Activated naive CD4-positive, alpha-beta T cell treated with anti-CD3 and anti-CD28 coated beads, Interleukin-2, amount 10 ng/mL, durations not matched to agents 7 days and 5 days (primary cell): ENCODE measurements around the gene SEC24C.

Experiments used
- CTCF ChIA-PET: fragments of 350-600 bp; sonication (Branson Sonifier 250); formaldehyde crosslinking; loops from one replicate; lab custom pipeline; 2021; ENCODE audit warnings: antibody characterized with exemption; lab: Charles Lee
- DNase-seq: peaks from one replicate; pipeline ENCODE4 v3.0.0-alpha.2; 2020
- H3K27ac Mint-ChIP-seq: one replicate; pipeline ENCODE4 v1.8.0; 2021; ENCODE audit warnings: mild to moderate bottlenecking, moderate library complexity, mixed read lengths
- H3K27me3 Mint-ChIP-seq: one replicate; pipeline ENCODE4 v1.8.0; 2021; ENCODE audit warnings: mild to moderate bottlenecking, mixed read lengths
- H3K36me3 Mint-ChIP-seq: one replicate; pipeline ENCODE4 v1.8.0; 2021; ENCODE audit warnings: mixed read lengths
- H3K4me1 Mint-ChIP-seq: one replicate; pipeline ENCODE4 v1.8.0; 2021; ENCODE audit warnings: mixed read lengths
- H3K4me3 Mint-ChIP-seq: one replicate; pipeline ENCODE4 v1.8.0; 2021; ENCODE audit warnings: mild to moderate bottlenecking, moderate library complexity, mixed read lengths
- H3K9me3 Mint-ChIP-seq: one replicate; pipeline ENCODE4 v1.8.0; 2021; ENCODE audit warnings: mixed read lengths

SEC24C gene

GRCh38 chr10:73812657-73813056, 68.5 kb downstream of the SEC24C start:
- CTCF ChIA-PET = interaction anchor here (1.0 to 1.7 kb wide), 2 partner anchors 39 to 67 kb away, joined by 3 to 5 read pairs; no protein-coding TSS in a partner anchor
- Mint-ChIP-seq H3K27me3 (no peaks in the 10 kb centered on the region), H3K9me3 (no peaks in the 10 kb centered on the region), H3K36me3 (peaks cover 54% of the 10 kb centered on the region), H3K4me3 (no peak overlapping the region), H3K27ac (peak overlapping the region; percentile 71), H3K4me1 (peaks cover 34% of the 10 kb centered on the region)
- DNase-seq = no peak

GRCh38 chr10:73813333-73813732, 69.2 kb downstream of the SEC24C start:
- Mint-ChIP-seq H3K4me3 (no peak overlapping the region), H3K9me3 (no peaks in the 10 kb centered on the region), H3K4me1 (peaks cover 29% of the 10 kb centered on the region), H3K27me3 (no peaks in the 10 kb centered on the region), H3K36me3 (peaks cover 48% of the 10 kb centered on the region), H3K27ac (no peak overlapping the region)
- CTCF ChIA-PET = interaction anchor here (0.6 to 1.7 kb wide), 2 partner anchors 66 to 173 kb away, joined by 3 to 5 read pairs; no protein-coding TSS in a partner anchor
- DNase-seq = no peak

GRCh38 chr10:73814276-73814895, 70.2 kb downstream of the SEC24C start:
- Mint-ChIP-seq H3K4me3 (no peak overlapping the region), H3K36me3 (peaks cover 38% of the 10 kb centered on the region), H3K27ac (no peak overlapping the region), H3K4me1 (peaks cover 18% of the 10 kb centered on the region), H3K9me3 (no peaks in the 10 kb centered on the region), H3K27me3 (no peaks in the 10 kb centered on the region)
- CTCF ChIA-PET = no interaction called here
- no peak for DNase-seq

- Mint-ChIP-seq H3K27ac (no peak overlapping the region), H3K4me1 (peaks cover 11% of the 10 kb centered on the region), H3K36me3 (peaks cover 38% of the 10 kb centered on the region), H3K9me3 (no peaks in the 10 kb centered on the region), H3K4me3 (no peak overlapping the region), H3K27me3 (no peaks in the 10 kb centered on the region)
- no peak for DNase-seq
- CTCF ChIA-PET = interaction anchor here (0.6 to 1.7 kb wide), 3 partner anchors 46 to 69 kb away, joined by 3 to 6 read pairs (median 5); no protein-coding TSS in a partner anchor
Observed at GRCh38 chr10:73814896-73815718, 70.9 kb downstream of the SEC24C start.

- CTCF ChIA-PET = interaction anchor here (0.6 to 1.7 kb wide), 3 partner anchors 46 to 68 kb away, joined by 3 to 6 read pairs (median 5); no protein-coding TSS in a partner anchor
- Mint-ChIP-seq H3K4me3 (no peak overlapping the region), H3K27me3 (no peaks in the 10 kb centered on the region), H3K36me3 (peaks cover 35% of the 10 kb centered on the region), H3K9me3 (no peaks in the 10 kb centered on the region), H3K27ac (no peak overlapping the region), H3K4me1 (peaks cover 5% of the 10 kb centered on the region)
- DNase-seq = no peak
Observed at GRCh38 chr10:73815719-73816030, 71.5 kb downstream of the SEC24C start.

- peaks cover 5% of the 10 kb centered on the region for H3K4me1 Mint-ChIP-seq
- no peaks in the 10 kb centered on the region for H3K27me3 Mint-ChIP-seq
- peak overlapping the region; percentile 49 for H3K27ac Mint-ChIP-seq
- no peak overlapping the region for H3K4me3 Mint-ChIP-seq
- DNase-seq = no peak
- H3K9me3 Mint-ChIP-seq = no peaks in the 10 kb centered on the region
- CTCF ChIA-PET = interaction anchor here (0.6 to 1.7 kb wide), 2 partner anchors 62 to 63 kb away, joined by 3 to 6 read pairs; no protein-coding TSS in a partner anchor
- H3K36me3 Mint-ChIP-seq = peaks cover 41% of the 10 kb centered on the region
Observed at GRCh38 chr10:73816917-73817729, 73.0 kb downstream of the SEC24C start.

GRCh38 chr10:73817826-73818225, 73.7 kb downstream of the SEC24C start:
- Mint-ChIP-seq H3K4me1 (no peaks in the 10 kb centered on the region), H3K4me3 (no peak overlapping the region), H3K27ac (no peak overlapping the region), H3K27me3 (no peaks in the 10 kb centered on the region), H3K36me3 (peaks cover 42% of the 10 kb centered on the region), H3K9me3 (no peaks in the 10 kb centered on the region)
- no peak for DNase-seq
- CTCF ChIA-PET = no interaction called here

GRCh38 chr10:73818402-73818801, 74.2 kb downstream of the SEC24C start:
- no peak overlapping the region for H3K27ac Mint-ChIP-seq
- CTCF ChIA-PET = no interaction called here
- H3K27me3 Mint-ChIP-seq = no peaks in the 10 kb centered on the region
- H3K9me3 Mint-ChIP-seq = no peaks in the 10 kb centered on the region
- DNase-seq = no peak
- no peak overlapping the region for H3K4me3 Mint-ChIP-seq
- no peaks in the 10 kb centered on the region for H3K4me1 Mint-ChIP-seq
- peaks cover 37% of the 10 kb centered on the region for H3K36me3 Mint-ChIP-seq

- no peaks in the 10 kb centered on the region for H3K27me3 Mint-ChIP-seq
- H3K9me3 Mint-ChIP-seq = no peaks in the 10 kb centered on the region
- peaks cover 36% of the 10 kb centered on the region for H3K36me3 Mint-ChIP-seq
- CTCF ChIA-PET = no interaction called here
- no peak overlapping the region for H3K27ac Mint-ChIP-seq
- H3K4me1 Mint-ChIP-seq = no peaks in the 10 kb centered on the region
- no peak overlapping the region for H3K4me3 Mint-ChIP-seq
- no peak for DNase-seq
Observed at GRCh38 chr10:73819081-73819480, 74.9 kb downstream of the SEC24C start.

- no peaks in the 10 kb centered on the region for H3K27me3 Mint-ChIP-seq
- peaks cover 38% of the 10 kb centered on the region for H3K36me3 Mint-ChIP-seq
- no peaks in the 10 kb centered on the region for H3K4me1 Mint-ChIP-seq
- H3K27ac Mint-ChIP-seq = peak overlapping the region; percentile 35
- H3K4me3 Mint-ChIP-seq = no peak overlapping the region
- DNase-seq = no peak
- no peaks in the 10 kb centered on the region for H3K9me3 Mint-ChIP-seq
- CTCF ChIA-PET = interaction anchor here (1.2 kb wide), 1 partner anchor 60 kb away, joined by 3 read pairs; no protein-coding TSS in a partner anchor
Observed at GRCh38 chr10:73819513-73820093, 75.4 kb downstream of the SEC24C start.
